ENCODE measurements around the gene ABCB6. TPM values are rescaled to one million over a fixed set of nuclear protein-coding genes. Genes with fewer than 3 reads are reported as not detected.
A peak's percentile ranks its signal among the peaks of the same experiment; 100 is the strongest.

Gene ABCB6
- total RNA-seq, 1 donor from 2014 or later, result 9.3 TPM

DNA sequence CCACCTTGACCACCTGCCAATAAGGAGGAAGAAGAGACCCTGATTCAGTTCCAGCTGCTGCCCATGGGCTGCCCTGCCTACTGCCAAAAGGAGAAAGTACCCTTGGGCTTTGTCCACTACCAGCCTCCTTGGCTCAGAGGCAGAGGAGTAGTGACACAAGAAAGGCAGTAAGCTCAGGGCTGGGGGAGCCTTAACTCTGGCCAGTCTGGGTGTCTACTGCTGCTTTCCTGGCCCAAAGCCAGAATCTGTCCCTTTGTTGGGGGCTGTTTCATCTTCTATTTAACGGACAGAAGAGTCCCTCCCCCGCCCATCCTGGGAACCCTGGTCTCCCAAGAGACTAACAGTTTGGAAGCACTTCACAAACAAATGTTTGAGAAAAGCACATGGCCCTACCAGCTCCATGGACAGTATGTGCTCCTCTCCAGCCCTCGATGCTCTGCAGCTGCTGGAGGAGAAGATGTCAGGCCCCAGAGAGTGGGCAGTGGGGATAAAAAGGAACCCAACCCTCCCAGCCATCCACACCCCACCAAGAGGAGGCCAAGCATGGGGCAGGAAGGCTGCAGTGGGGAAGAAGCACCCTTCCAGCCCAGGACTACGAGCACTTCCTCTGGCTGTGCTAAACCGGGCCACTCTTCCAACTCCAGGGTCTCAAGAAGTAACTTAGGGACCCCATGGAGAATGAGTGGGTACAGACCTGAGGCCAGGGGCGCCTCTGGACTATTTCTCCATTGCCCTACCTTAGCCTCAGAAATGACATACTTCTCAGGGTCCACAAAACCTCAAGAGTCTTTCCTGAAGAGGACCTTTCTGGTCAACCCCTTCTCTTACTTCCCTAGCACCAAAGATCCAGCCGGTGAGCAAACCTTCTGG lies 9.5 kb upstream of the ABCB6 start:
- TF ChIP-seq CTCF (conservative IDR thresholded peaks at IDR 0.05; ENCODE audit: low read depth, low read length), result no peak
- DNase-seq (ENCODE audit: low read depth), result no peak
- H3K4me3 ChIP-seq (ENCODE audit: low read depth, low read length), result peak overlapping the region; percentile 76

DNA sequence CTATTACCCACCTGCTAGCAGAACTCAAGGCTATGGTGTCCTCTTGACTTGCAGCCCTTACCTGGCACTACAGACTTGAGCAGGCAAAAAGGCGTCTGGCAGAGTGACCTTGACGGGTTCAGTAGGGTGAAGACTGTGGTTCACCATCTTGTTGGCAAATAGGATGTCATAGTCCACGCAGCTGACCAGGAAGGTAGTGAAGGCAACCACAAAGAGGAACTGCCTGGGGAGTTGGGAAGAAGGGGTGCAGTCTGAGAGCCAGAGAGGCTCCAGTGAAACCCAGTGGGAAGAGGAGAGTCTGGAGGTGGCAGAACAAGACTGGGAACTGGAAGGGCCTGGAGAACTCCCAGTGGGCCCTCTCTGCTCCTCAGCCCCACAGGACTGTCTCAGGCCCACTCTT lies 6.6 kb upstream of the ABCB6 start:
- DNase-seq (ENCODE audit: low read depth), result no peak
- no peak overlapping the region for H3K4me3 ChIP-seq (ENCODE audit: low read depth, low read length)
- no peak for TF ChIP-seq CTCF (conservative IDR thresholded peaks at IDR 0.05; ENCODE audit: low read depth, low read length)

DNA sequence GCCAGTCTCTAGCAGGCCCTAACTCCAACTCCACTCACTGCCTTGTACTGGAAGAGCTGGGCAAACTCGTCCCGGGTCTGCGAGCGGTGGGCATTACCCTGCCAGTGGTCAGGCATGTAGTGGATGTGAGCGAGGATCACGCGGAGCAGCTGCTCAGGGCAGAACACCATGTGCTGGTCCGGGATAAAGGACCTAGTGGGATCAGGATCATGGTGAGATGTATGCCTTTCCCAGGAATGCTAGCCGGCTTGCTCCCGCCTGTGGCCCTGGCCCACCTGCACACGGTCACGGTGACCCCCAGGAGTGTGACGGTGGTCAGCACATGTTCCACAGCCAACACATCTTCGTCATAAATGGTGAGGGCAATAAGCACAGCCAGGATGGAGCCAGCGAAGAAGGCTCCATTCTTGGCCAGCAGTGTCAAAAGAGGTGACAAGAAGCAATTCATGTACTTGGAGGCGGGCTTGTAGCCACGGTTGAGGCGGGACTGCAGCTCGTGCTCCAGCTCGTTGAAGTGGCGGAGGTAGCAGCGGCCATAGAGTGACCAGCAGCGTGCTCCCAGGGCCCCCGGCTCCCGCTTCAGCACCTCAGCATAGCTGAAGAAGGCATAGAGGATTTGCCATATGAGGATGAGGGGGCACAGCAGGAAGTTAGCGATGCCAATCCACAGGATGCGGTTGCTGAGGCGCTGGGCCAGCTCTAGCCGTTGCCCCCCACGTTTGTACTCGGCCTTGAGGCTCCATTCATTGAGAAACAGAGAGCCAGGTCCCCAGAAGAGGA lies 5.3 kb upstream of the ABCB6 start:
- no peak overlapping the region for H3K4me3 ChIP-seq (ENCODE audit: low read depth, low read length)
- DNase-seq (ENCODE audit: low read depth), result no peak
- no peak for TF ChIP-seq CTCF (conservative IDR thresholded peaks at IDR 0.05; ENCODE audit: low read depth, low read length)

DNA sequence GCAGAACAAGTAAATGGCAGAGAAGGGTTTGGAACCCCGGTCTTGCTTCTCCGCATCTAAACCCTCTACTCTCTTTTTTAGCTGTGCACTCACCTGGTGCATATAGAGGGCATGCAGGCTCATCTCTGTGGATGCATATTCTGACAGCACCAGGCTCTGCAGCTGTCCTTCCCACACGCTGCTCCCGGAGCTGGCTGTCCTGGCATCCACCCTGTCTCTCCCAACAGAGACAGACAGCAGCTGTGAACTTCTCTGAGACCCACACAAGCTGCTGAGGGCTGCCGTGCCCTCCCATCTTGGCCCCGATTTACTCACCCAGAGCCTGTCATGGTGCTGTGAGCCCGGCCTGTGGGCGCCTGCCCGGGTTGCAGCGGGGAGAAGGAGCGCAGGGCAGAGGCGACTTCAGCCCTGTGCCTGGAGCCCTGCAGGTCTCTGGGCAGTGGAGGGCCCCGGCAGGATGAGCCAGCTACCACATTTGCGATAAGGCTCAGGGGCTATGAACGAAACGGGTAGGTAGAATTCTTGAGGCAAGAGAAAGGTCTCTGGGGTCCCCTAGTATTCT lies 3.3 kb upstream of the ABCB6 start:
- no peak for DNase-seq (ENCODE audit: low read depth)
- TF ChIP-seq CTCF (conservative IDR thresholded peaks at IDR 0.05; ENCODE audit: low read depth, low read length), result no peak

DNA sequence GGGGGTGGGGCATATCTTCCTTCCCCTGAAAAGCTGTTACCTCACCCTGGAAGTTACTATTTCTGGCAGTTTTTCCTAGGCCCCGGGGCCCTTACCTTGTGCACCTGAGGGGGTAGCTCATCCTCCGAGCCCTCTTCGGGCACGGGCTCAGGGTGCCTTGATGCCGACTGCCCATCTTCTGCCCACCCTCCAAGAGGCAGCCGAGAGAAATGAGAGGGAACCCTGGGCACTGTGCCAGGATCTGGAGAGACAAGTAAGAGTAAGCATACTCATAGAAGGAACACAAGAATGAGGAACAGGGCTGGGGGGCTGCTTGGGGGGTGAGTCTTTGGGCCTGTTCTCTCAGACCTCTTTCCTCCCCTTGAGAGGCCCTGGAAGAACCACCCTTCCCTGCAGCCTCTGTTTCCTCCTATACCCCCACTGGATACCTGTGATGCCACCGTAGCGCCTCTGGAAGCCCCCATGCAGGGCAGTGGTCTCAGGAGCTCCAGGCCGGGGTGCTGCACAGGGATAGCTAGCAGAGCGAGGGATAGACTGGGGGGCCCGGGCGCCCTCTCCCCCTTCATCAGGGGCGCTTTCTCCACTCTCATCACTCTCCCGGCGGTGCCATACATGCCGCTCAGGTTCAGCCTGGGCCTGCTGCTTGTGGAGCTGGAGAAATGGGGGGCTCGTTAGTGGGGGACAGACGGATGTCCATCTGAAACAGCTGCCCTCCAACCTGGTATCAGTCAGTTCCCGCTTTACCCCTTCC lies 2.1 kb upstream of the ABCB6 start:
- no peak overlapping the region for H3K4me3 ChIP-seq (ENCODE audit: low read depth, low read length)
- no peak for DNase-seq (ENCODE audit: low read depth)
- no peak for TF ChIP-seq CTCF (conservative IDR thresholded peaks at IDR 0.05; ENCODE audit: low read depth, low read length)

More for the DNA sequence above, 3.3 kb upstream of the ABCB6 start:
- H3K4me3 ChIP-seq (ENCODE audit: low read depth, low read length), result no peak overlapping the region

- no peak for TF ChIP-seq CTCF (conservative IDR thresholded peaks at IDR 0.05; ENCODE audit: low read depth, low read length)
- DNase-seq (ENCODE audit: low read depth), result no peak
- no peak overlapping the region for H3K4me3 ChIP-seq (ENCODE audit: low read depth, low read length)
These were observed 1.2 kb upstream of the ABCB6 start for GRCh38 chr2:219219784-219220532.

All from epithelial cell of proximal tubule (primary cell).